NB4 (cell line): ENCODE results near the gene FOXP1.

Experiments
- DNase-seq: peaks from one replicate; pipeline ENCODE4 v3.0.0; 2010; ENCODE audit warnings: low read depth
- H3K4me3 ChIP-seq: one replicate; pipeline ENCODE4 v1.5.1; 2011; ENCODE audit warnings: mild to moderate bottlenecking, low read depth, low read length, moderate library complexity
- CTCF ChIP-seq: IDR thresholded peaks from one replicate; pipeline ENCODE4 v1.5.1; 2012; ENCODE audit warnings: low read depth, low read length
- MAX ChIP-seq: IDR thresholded peaks from 2 replicates; pipeline ENCODE4 v1.6.1; 2011; ENCODE audit warnings: low read depth, low read length
- MYC ChIP-seq: IDR thresholded peaks from 2 replicates; pipeline ENCODE4 v1.6.1; 2011; ENCODE audit warnings: low read depth, low read length
- POLR2A ChIP-seq: IDR thresholded peaks from 2 replicates; pipeline ENCODE4 v1.6.1; 2011; ENCODE audit warnings: mild to moderate bottlenecking; ENCODE audit not compliant: insufficient read length; ENCODE audit errors: extremely low read depth

Gene FOXP1

GRCh38 chr3:70959506-70960291 is 623.8 kb downstream of the FOXP1 start:
- DNase-seq = no peak
- TF ChIP-seq CTCF = no peak
- TF ChIP-seq MYC = no peak
- TF ChIP-seq MAX = no peak
- TF ChIP-seq POLR2A = no peak
- H3K4me3 ChIP-seq = no peak overlapping the region

GRCh38 chr3:70952033-70952747 is 631.3 kb downstream of the FOXP1 start:
- no peak for TF ChIP-seq CTCF
- TF ChIP-seq MAX = no peak
- no peak for TF ChIP-seq POLR2A
- no peak for TF ChIP-seq MYC
- no peak overlapping the region for H3K4me3 ChIP-seq
- no peak for DNase-seq

- TF ChIP-seq MYC (no peak), MAX (no peak), POLR2A (no peak), CTCF (no peak)
- DNase-seq = no peak
- H3K4me3 ChIP-seq = no peak overlapping the region
Observed at GRCh38 chr3:70951316-70951715, 632.2 kb downstream of the FOXP1 start.

- DNase-seq = no peak
- TF ChIP-seq MAX (no peak), POLR2A (no peak), MYC (no peak), CTCF (no peak)
- H3K4me3 ChIP-seq = no peak overlapping the region
Observed at GRCh38 chr3:70947579-70947978, 635.9 kb downstream of the FOXP1 start.

GRCh38 chr3:70943886-70944285 is 639.6 kb downstream of the FOXP1 start:
- no peak for DNase-seq
- no peak for TF ChIP-seq CTCF
- TF ChIP-seq POLR2A = no peak
- TF ChIP-seq MAX = no peak
- TF ChIP-seq MYC = no peak
- no peak overlapping the region for H3K4me3 ChIP-seq
